G401.6 (cell line): ENCODE results near the gene MRPS9.

Source experiments
- FAIRE-seq: peaks from 2 replicates; lab custom pipeline; 2012; peaks lifted over from hg19 to GRCh38; lab: Jason Lieb, UNC

The MRPS9 gene

GRCh38 chr2:105080461-105080860 is 42.6 kb downstream of the MRPS9 start:
- no peak for FAIRE-seq

- no peak for FAIRE-seq
Observed at GRCh38 chr2:105081006-105081601, 43.2 kb downstream of the MRPS9 start.

DNA sequence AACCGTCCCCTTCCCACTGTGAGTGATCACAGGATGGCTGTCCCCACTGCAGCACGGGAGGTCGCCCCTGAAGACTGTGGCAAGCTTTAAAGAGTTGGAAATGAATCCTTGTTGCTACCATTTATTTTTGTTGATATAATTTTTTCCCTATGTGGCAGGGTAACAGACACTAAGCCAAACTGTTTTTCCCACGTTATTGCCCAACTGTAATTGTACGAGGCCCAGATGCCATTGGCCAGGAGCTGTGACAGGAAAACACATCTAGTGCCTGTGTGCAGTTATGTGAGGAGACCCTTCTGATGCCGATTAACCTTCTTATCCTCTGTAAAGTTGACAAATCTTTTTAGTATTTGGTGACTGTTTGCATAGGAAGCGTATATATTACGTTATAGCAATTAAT is 44.2 kb downstream of the MRPS9 start:
- FAIRE-seq, result no peak

DNA sequence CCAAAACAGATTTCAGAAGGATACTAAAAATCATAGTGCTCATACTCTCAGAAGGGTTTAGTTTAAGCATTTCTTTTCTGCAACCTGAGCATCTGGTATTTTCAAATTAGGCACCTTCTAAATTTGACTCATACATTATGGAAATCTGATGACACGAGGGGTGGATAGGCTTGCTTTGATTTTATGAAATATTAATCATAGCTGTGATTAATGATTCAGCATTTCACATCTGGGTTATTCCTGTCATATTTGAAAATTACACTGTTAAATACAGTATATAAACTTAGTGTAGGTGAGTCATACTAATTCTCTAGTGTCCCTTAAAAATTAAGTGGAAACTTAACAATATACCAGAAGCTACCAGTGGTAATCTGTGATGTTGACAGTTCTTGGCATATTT is 47.7 kb downstream of the MRPS9 start:
- FAIRE-seq, result no peak

DNA sequence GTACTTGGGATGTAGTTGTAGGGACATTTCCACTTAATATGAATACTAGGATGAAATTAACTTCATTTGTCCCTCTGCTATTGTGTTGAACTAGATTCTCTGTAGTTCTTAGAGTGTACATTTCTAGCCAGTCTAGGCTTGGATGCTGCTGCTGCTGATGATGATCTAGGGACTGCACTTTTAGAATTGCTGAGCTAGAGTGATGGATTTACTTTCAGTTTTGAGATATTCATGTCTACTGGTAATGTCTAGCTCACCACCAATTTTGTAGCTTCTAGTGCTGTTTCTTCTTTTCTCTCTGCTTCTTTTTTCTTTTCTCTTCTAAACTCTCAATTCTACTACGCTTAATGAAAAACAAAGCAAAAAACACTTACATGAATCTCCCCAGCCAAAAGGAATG is 49.4 kb downstream of the MRPS9 start:
- no peak for FAIRE-seq

DNA sequence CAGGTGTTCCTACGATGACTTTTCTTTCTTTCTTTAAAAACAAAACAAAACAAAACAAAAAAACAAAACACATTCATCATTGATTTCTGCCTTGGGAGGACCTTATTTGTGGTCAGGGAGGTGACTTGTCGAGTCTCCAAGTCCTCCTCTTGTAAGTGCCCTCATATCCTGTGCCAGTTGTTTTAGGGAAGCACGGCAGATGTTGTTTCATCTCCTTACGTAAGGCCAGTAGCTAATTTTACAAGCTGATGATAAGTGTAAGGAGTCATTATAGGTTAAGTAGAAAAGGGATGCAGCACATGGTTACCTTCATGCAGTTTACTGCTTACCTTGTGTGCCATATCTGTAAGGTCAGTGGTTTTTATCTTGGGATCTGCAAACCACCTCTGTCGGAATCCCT is 52.2 kb downstream of the MRPS9 start:
- no peak for FAIRE-seq

DNA sequence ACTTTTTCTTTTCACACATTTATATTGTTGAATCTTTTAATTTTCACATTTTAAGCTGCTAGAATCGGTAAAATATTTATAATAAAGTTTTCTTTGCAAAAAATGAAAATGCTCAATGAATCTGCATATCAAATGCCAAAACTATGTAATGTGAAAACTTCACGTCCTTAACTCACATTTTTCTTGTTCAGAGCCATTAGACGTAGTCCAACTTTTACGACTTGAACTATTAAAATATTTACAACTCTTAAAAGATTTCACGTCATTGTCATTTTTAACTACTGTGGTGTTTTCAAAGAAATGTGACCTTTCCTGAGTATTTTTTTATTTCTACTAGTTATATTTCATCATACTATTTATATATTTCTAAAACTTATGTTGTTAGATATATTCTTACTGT is 54.9 kb downstream of the MRPS9 start:
- FAIRE-seq, result peak; percentile 67

DNA sequence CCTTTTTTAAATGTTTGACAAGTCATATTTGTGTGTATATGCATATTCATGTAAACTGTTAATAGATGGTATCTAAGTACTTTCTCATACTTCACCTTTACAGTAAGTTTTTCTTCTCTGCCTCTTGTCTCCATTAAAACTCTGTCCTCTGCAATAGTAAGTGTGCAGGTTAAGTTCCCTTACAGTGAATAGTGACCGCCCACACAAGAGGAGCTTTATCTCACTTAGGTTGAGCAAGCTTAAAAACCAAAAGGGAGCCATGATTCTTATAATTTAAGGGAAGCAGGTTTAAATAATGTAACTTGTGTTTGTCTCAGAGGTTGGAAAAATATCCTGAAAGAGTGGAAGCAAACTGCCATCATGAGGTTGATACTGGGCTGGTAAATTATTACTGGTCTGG is 61.3 kb downstream of the MRPS9 start:
- no peak for FAIRE-seq

DNA sequence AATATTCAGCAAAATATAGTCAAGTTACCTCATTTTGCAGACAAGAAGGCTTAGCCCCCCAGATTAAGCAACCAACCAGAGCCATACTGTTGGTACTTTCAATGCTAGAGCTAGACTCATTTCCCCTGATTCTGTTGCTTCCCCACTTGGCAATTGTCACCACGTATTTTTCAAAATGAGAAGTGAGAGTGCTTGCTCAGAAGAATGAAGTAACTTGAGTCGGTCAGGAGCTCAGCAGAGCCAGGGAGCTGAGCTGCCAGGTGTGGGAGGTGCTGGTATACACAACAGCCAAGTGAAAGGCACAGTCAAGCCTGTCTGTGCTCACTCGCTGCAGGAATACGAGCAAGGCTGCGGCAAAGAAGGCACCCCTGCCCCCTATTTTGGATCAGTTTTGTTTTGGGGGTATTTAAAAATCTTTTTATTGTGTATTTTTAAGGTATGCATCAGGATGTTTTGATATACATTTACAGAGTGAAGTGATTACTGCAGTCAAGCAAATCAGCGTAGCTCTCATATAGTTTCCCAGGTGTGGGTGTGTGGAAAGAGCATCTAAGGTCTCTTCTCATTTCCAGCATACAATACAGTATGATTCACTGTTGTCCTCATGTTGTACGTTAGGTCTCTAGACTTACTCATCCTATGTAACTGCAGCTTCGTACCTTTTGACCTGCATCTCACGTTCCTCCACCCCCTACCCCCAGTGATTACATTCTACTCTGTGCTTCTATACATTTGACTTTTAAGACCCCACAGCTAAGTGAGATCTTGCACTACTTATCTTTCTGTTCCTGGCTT is 62.4 kb downstream of the MRPS9 start:
- no peak for FAIRE-seq

DNA sequence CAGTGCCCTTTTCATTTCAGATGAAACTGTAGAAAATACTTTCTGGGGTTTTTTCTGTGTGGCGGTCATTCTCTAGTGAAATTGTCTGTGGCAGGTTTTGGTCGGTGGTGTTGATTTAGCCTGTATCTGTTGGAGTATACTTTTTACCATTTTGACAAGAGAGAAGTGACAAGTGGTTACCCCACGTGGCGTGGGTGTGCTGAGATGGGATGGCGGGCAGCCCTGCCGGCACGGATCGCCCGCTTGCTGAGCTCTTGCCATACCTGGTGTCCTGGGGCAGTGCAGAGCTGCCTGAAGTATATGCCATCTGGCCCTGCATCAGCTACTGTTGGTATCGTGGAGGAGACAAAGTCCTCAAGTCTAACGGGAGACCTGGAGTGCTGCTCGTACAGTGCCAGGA is 64.1 kb downstream of the MRPS9 start:
- no peak for FAIRE-seq

GRCh38 chr2:105102963-105103421 is 65.1 kb downstream of the MRPS9 start:
- FAIRE-seq, result peak; percentile 6

GRCh38 chr2:105103481-105103880 is 65.6 kb downstream of the MRPS9 start:
- no peak for FAIRE-seq

DNA sequence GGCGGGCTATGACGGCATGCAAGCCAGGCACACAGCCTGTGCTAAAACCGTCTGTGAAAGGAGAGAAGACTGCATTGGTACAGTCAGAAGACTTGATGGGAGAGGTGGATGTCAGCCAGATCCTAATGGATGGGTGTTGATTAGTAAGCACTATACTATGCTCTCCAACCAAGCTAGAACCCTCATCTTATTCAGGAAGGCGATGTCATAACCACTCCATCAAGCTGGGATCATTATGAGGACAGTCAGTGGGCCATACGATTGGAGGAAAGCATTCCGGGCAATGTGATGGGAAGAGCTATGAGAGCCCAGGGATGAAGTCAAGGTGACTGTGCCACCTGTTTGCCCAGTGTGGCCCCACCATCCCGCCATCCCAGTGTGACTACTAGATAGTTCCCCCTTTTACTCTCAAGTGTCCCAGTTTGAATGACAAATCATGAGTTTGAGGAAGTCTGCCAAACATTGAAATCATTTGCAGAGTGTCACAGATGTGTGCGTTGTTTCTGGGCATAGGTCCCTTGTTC is 66.4 kb downstream of the MRPS9 start:
- FAIRE-seq, result no peak

DNA sequence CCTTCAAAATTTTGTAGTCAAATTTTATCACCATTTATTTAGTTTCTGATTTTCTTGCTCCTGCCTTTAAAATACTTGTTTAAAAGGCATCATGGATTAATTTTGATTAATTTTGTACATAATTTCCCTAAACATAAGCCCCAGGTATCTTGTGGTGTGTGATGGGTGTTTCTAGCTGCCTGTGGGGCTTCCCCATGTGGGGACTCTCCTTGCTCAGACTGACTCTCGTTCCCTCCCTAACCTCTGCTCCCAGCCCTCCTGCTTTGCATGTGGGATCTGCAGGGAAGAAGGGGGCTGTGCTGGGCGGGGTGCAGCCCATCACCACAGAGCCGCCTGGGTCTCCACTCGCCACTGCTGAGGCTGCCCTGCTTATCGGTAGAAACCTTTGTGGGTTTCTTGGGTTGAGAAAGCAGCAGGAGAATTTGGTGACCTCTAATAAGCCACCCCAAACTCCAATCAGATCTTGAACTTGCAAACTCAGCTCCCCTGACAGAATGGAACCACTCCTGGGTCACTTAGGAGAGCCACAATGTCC is 72.5 kb downstream of the MRPS9 start:
- no peak for FAIRE-seq

- FAIRE-seq, result no peak
Observed at GRCh38 chr2:105111365-105112150, 73.7 kb downstream of the MRPS9 start.

DNA sequence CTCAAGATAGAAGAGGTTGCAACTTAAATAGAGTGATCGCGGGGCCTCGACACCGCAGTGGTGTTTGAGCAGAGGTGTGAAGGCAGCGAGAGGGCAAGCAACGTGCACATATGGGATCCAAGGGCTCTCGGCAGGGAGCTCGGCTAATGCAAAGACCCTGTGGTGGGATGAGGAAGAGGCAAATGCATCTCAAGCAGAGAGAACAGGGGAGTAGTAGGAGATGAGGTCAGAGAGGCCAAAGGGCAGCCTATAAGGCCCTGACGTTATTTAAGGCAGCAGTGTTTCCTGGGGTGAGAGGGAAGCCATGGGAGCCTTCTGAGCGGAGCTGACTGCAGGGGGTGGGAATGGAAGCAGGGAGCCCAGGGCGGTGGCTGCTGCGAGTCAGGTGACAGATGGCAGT is 74.5 kb downstream of the MRPS9 start:
- FAIRE-seq, result no peak

DNA sequence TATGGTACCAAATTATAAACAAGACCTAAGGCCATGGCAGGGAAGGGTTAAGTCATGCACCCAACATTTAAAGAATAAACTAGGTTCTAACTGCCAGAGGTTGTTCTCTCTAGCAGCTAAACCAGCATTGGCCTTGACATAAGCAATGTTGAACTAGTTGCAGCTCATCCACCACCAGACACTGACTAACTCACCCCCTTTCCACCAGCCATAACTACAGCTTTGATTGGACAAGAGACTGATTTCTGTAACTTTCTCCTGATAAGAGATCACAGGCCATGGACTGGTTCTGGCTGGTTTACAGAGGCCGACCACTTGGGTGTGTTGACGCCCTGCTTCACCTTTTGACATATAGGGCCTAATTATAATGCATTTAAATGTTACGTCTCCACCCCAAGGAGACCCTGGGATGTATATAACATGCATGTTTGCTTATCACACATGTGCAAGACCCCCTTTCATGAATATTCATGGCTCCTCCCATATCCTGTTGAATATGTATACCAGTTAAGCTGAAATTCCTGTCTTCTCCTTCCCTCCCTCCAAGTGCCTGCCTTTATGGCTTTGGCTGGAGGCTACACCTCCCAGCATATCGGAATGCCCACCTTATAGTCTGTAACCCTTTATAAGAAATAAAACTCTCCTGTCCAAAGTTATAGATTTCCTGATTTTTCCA is 75.9 kb downstream of the MRPS9 start:
- no peak for FAIRE-seq

GRCh38 chr2:105114551-105114950 is 76.7 kb downstream of the MRPS9 start:
- FAIRE-seq, result peak; percentile 96

- no peak for FAIRE-seq
Observed at GRCh38 chr2:105116348-105116747, 78.5 kb downstream of the MRPS9 start.

DNA sequence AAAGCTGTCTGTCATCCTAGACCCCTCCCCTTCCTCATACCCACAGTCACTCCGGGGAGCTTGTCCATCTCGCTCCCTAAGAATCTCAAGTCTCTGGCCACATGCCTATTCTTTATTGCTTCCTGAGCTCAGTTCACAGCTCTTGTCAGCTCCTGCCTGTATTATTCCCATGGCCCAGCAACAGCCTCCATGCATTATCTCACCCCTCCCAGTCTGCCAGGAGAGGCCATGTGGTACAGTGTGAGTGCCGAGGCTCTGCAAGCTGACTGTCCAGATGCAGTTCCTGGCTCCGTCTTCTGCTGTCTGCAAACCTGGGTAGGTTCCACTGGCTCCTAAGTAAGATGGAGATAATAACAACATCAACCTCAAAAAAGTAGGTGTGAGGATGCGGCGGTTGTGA is 79.7 kb downstream of the MRPS9 start:
- no peak for FAIRE-seq

- no peak for FAIRE-seq
Observed at GRCh38 chr2:105118960-105119359, 81.1 kb downstream of the MRPS9 start.

DNA sequence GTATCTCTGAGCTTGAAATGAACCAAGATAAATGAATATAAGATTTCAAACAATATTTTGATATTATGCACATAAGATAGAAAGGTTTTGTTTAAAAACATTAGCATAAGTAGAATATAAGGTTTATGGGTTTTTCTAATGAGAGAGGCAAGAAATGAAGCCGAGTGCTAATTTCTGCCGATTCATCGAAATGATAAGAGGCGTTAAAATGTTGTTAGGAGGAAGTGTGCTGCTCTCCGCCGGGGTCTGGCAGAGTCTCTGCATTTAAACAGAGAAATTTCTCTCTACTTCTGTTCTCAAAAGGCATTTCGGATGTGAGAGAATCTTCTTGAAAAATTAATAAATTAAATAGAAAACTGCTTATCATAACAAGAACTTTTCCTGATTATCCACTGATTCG is 83.6 kb downstream of the MRPS9 start:
- no peak for FAIRE-seq
